Epidermal melanocyte (primary cell): ENCODE data around the gene DNAJC1.

Experiments used
- DNase-seq: peaks from one replicate; pipeline ENCODE4 v3.0.0; 2011; ENCODE audit warnings: low spot score; ENCODE audit not compliant: insufficient read length

Gene DNAJC1

DNA sequence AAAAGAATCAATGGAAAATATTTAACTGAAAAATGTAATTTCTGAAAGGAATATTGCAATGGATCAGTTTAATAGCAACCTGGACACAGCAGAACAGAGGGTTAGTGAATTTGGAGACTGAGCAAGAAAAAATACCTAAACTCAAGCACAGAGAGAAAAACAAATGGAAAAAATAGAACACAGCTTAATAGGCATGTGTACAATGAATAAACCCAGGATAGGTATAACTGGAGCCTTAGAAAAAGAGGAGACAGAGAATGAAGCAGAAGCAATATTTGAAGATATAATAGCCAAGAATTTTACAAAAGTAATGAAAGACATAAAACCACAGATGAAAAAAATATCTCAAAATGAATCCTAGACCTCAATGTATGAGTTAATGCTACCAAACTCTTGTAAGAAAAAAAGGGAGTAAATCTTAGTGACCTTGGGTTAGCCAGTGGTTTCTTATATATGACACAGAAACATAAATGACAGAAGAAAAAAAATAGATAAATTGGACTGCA lies 2.9 kb upstream of the DNAJC1 start:
- DNase-seq, result no peak

DNA sequence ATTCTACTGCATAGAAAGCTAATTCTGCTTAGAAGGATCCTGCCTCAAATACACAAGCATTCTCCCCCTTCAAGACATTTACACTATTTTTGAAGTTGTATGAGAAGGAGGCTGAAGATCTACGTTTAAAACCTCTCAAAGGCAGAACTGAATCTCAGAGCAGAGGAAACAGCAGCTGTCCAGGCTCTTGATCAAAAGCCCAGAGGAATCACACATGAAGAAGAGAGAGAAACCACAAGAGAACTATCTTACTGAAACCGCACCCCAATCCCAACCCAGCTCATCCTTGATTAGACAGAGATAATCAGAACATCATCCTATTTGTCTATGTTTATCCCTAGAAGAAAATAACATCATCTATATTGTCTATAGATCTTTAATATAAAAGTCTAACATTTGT lies 2.2 kb upstream of the DNAJC1 start:
- no peak for DNase-seq

DNA sequence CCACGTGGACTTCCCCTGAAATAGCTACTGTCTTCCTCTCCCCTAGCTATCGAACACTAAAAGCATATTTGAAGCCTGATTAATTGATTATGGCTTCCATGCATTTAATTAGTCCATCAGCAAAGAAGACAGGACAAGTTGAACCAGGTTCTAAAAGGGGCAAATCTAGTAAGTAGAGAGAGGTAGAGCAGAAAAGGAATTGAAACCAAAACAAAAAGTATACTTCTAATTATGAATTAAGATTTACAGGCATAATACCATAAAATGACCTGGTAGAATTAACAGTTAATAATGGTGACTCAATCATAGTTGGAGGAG lies 393 bp upstream of the DNAJC1 start:
- DNase-seq, result no peak

DNA sequence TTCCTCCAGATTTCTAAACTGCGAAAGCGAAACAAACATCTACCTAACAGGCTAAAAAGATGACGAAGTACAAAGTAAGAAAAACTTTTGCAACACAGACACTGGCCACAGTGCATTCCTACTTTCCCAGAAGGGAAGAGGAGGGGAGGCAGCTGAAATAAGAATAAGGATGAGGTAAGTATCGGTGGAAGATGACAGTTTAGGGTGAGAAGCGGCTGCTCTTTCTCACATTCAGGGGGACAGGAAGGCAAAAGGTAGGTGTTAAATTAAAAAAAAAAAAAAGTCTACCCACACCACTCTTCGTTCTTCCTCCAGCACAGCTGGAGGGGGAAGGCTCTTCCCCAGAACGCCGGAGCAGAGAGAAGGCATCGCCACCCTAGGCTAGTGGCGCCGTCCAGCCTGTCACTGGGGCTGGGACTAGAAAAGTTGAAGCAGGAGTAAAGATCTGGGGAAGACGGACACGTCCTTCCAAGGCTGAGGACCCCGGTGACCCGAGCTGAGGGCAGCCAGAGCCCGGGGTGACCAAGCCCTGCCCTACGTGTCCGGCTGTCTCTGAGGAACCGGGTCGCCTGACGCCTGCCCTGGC lies 846 bp downstream of the DNAJC1 start:
- no peak for DNase-seq

DNA sequence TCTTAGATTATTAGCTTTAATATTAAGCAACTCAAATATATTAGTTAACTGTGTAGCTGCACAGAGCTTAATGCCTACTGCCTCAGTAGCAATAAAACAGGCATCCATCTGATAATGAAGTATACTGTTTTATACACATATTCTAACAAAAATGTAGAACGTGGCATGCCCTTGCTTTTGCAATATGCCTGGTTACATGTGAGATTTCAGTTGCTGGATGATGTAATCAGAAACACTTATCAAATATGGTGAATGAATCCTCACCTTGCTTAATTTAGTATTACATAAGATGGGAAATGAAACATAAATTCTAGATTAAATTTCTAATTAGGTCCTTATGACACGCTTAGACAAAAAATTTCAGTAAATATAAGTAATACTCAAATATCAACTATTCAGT lies 8.0 kb downstream of the DNAJC1 start:
- no peak for DNase-seq

DNA sequence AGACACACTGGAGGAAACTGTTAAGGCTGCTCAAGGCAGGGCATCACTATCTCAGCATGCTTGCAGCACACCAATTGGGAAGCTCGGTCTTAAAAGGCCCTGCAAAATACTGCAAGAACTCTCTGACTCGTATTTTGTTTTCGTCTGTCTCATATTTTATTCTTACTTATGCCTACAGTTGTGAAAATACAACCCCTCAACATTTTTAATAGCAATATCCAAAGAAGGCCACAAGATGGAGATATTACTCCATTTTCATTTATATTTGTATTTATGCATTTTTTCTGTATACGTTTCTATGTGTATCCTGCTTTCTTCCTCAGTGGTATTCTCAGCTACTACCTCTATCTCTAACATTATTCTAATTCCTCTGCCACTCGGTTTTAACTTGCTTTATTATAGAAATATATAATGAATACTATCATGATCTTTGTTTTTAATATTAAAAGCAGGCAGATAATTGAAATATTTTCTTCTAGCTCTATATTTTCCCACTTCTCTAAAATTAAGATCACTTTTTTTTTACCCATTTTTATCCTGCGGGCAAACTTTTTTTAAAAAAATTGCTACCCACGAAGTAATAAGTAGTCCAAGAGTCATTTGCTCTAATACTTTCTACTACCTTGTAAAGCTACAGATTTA lies 10.0 kb downstream of the DNAJC1 start:
- no peak for DNase-seq

DNA sequence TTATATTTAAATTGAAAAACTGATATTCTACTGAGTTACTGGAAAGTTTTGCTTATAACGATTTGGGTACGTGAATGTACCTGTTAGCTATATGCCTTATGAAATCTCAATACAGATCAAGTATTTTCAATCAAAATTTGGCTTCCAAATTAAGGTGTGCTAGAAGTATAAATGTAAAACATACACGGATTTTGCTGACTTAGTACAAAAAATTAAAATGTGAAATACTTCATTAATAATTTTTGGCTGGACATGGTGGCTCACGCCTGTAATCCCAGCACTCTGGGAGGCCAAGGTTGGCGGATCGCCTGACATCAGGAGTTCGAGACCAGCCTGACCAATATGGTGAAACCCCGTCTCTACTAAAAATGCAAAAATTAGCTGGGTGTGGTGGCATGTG lies 11.7 kb downstream of the DNAJC1 start:
- DNase-seq, result no peak

DNA sequence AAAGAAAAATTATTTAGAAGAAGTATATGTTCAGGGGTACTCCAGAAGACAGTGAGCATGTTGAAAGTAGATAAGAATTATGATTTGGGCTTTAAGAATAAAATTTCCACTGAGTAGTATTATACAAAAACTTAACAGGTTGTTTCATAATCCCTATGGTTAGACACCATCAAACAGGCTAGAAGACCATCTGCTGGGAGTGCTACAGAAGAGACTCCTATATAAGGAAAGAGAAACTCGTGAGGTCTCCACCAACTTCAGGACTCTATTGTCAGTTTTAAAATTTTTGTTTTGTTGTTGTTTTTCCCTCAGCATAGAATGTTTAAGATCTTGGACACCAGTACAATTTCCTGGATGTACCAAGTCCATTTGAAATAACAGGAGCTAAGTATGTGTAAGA lies 13.1 kb downstream of the DNAJC1 start:
- no peak for DNase-seq

DNA sequence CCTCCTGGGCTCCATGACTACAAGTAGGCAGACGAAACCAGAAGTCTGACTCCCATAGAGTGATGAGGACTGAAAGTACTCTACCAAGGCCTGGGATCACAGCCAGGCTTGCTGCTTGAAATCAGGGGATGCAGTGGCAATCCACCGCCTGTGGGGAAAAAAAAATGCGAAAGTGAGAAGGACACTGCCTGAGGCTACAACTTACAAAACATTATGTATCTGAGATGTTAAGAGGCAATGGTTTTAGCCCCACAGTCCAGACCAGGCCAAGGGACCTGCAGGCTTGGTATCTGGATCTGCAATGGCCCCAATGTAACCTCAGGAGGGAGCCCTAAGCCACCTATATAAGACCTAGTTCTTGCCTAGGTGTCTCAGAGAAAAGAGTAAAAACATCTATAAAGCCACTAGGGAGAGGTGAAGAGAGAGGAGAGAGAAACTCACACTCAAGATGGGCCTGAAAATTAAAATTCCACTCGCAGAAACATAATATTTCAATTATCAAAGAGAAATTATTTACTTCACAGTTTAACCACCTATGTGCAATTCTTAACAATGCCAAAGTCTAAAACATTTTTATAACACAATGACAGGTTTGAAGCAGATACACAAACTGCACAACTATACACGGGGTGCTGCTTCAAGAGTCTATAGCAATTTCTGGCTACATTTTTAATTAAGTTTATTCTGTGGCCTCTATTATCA lies 13.9 kb downstream of the DNAJC1 start:
- no peak for DNase-seq

DNA sequence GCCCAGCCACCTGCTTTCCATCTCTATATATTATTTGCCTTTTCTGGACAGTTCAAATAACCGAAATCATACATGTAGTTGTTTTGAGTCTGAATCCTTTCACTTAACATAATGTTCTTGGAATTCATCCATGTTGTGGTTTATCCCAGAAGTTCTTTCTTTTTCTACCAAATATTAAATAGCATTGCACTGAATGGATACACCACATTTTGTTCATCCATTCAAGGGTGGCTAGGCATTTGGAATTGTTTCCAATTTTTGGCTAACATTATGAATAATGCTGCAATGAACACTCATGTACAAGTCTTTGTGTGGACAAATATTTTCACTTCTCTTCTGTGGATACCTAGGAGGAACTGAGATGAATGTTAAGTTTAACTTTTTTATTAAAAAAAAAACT lies 18.0 kb downstream of the DNAJC1 start:
- no peak for DNase-seq

DNA sequence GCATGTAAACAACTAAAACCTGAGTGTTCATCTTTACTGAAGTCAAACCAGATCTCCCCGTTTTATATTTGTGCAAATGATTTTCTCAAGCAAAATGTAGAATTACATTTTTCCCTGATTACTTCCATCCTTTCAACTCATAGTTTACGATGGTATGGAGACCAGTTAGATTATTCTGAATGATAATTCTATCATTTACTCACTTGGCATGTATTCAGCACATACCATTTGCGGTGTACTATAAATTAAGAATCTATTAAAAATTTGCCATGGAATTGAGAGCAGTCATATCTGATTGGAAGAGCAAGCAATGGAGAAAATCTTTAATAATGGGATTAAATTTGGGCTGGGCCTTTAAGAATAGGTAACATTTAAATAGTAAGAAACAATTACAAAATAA lies 22.4 kb downstream of the DNAJC1 start:
- no peak for DNase-seq

DNA sequence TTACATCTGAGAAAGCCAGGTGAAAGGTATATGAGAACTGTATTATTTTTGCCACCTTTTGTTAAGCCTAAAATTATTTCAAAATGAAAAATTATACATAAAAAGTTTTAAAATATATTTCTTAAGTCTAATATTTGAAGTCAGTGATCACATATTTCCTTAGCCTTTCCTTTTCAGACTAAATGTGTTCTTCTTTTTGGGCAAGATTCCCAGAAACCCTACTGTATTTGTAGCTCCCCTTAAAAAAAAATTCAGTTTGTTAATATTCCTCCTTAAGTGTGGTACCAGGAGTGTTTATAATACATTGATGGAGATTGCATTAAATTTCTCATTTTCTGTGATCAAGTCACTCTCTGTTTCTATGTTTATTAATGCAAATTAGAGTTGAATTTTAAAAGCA lies 22.8 kb downstream of the DNAJC1 start:
- no peak for DNase-seq

DNA sequence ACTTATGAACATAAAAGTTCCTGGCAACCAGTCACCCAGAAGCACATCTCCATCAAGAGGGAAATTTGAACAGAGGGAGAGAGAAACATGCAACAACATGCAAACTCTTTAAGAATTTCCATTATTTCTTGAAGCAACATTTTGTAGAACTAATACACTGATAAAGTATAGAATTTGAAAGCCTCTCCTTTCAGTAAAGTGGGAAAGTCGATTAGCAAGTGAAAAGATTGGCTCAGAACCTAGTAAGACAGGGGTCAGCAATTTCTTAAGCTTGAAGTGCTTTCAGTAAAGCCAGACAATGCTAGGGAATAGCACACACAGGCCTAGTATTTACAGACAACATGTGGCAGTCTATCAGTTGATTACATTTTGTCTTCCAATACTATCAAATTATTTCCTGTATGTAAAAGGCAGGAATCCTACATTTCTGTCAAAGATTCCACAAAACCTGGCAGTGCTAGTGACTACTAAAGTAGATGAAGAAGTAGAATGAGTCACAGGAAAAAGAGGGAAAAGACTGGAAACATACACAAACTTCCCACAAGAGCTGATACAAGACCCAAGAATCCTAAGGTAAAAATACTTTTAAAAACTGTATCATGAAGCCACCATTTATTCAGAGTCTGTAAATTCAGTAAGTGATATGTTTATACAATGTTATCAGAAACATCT lies 25.2 kb downstream of the DNAJC1 start:
- DNase-seq, result no peak

DNA sequence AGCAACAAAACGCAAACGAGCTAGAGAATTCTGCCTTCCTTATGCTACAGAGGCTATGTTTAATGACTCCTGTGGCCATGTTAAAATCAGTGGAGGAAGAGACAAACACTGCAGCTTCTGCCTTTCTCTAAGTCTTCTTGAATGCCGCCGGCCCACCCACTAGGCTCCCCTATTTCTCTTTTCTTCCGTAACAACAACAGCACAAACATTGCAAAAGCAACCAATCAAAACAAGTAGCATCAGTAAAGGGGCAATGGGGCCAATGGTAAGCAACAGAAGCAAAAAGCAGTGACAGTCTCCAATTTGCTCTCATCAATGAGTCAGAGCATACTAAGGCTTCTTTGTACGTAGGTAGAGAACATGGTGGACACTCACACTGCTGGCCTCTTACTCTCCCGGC lies 26.8 kb downstream of the DNAJC1 start:
- no peak for DNase-seq

DNA sequence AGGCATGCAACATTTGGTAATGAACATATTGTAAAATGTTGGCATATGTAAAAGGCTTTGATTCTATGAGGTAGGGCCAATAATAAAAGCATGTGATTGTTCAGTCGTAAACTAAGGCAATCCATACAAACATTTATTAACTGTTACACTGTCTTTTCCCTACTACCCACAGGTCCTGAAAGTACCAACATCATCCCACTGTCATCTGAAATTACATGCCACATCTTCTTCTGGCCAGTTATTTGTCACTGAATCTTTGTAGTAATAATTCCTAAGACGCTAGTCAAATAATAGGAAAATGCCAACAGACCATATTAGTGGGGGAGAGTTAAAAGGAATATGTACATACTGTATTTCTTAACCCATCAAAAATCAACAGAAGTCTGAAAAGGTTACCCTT lies 27.2 kb downstream of the DNAJC1 start:
- no peak for DNase-seq

DNA sequence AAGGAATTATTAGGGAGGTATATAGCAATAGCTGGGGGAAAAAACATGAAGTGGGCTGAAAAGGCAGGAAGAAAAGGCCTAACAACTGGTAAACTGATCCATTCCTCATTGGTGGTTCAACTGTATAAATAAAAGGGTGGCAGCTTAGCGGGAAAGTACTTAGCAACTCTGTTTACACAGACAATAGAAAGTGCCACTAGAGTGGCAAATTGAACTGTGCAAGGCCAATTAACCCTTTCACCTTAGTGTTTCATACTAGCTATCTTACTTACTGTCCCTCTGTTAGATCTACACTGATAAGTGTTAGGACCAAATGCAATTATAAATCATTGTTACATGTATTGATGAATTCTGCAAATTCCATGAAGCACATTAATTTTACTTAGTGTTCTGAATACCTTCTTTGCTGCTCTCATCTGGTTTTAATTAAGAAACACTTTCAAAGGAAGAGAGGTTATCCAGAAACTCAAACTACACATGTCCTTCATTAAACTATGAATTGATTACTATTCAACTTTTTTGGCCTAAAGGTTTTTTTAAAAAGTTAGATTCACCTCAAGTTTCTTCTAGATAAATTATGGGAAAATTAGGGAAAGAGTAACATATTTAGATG lies 28.0 kb downstream of the DNAJC1 start:
- no peak for DNase-seq

DNA sequence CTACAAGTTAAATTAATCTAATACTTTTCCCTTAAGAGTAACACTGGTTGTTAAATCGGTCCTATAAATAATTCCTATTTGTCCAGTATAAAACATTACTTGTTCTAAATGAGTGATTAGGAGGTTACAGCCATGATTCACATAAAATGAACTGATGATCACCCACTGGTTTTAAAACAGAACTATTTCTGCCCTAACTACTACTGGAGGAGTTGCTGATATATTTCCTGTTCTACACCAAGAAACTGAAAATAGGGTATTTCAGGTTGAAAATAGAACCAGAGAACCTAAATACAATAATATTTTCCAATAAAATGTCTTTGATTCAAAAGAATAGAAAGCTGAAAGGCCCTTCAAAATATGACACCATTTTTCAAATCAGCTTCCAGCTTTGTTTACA lies 30.9 kb downstream of the DNAJC1 start:
- DNase-seq, result no peak

DNA sequence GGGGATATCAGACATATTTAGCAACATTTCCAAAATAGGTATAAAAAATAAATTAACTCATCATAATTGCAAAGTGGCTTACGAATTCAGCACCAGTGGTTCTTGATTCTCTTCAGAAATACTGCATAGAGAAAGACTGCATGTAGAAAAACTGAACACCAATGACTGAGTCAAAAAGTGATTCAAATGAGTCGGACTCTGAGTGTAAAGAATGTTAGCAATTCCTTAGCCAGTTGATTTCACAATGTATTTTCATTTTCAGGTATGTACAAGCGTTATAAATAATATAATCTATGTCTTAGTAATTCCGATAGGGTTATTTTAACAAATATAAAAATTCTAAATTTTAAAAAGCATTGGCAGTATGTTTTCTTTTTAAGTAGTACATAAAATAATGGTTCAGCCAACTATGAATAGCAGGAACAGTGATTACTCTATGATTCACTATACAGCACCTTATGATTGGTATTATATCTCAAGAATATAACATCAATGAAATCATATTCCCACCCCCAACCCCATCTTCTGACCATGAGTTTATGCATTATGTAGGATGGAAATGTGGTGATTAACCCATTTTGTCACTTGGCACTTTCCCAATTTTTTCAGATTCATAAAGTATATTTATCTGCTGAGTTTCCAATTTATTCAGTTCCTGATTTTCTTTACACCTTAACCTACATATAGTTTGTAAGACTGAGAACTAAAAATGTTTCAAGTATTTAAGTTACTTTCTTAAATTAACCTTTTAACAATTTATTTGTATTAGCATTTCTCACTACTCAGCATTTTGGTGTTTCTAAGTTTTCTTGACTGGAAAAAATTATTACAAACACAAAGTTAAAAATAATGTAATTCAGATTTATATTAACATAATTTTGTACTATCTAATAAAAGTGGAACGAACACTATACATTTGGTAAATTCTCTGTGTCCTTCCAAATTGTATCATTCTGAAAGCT lies 33.9 kb downstream of the DNAJC1 start:
- no peak for DNase-seq

DNA sequence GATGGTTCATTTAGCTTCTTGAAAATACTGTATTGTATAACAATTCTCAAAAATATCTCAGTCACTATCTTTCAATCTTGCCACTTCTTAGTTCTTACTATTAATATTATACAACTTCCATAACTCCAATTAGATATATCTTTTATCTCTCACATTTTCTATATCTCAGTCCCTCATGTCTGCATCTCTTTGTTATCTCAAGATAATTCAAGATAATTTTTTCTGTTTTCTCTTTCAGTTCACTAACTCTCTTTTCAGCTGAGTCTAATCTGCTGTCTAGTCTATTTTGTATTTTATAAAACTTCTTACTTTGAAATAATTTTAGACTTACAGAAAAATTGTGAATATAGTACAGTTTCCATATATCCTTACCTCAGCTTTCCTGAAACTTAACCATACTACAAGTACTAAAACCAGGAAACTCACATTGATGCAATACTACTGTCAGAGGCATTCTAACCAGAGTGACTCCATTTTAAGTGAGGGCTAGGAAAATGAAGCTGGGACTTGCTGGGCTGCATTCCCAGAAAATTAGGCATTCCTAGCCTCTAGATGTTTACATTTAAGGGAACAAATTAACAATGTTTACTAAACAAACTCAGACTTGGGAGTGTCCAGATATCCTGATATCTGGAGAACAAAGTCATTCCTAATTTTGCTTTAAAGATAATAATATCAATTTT lies 38.4 kb downstream of the DNAJC1 start:
- no peak for DNase-seq

DNA sequence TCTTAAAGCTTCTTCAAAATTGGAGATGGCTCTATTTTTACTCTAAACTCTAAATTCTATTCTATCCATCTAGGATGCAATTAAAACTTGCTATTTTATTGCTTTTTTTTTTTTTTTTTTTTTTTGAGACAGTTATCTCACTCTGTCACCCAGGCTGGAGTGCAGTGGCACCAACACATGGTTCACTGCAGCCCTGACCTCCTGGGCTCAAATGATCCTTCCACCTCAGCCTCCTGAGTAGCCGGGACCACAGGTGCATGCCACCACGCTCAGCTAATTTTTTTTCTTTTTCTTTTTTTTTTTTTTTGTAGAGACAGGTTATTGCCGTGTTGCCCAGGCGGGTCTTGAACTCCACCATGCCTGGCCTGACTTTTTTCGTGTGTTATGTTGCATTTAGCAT lies 41.2 kb downstream of the DNAJC1 start:
- DNase-seq, result no peak
